Measurements from ENCODE around the gene KISS1.

KISS1 gene

DNA sequence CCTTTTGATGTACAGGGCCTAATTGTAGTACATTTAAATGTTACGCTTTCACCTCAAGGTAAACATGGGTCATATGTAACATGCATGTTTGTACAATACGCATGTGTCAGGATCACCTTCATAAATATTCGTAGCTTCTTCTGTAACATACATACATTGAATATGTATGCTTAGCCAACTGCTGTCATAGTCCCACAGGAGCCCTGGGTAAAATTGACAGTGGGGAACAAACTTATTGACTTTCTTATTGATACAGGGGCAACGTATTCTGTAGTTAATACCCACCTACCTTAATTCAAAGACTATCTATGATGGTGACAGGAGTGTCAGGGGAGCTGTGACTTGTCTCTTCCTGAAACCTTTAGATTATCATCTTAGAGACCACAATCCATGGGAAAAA is 26.4 kb downstream of the KISS1 start:
- DNase-seq, result peak in 1 of 2 experiments; percentile 26
- TF ChIP-seq POLR2A (IDR thresholded peaks at IDR 0.05; ENCODE audit: low read length) (no peak), GATA1 (IDR thresholded peaks at IDR 0.05; ENCODE audit: low read depth, low read length) (no peak)

DNA sequence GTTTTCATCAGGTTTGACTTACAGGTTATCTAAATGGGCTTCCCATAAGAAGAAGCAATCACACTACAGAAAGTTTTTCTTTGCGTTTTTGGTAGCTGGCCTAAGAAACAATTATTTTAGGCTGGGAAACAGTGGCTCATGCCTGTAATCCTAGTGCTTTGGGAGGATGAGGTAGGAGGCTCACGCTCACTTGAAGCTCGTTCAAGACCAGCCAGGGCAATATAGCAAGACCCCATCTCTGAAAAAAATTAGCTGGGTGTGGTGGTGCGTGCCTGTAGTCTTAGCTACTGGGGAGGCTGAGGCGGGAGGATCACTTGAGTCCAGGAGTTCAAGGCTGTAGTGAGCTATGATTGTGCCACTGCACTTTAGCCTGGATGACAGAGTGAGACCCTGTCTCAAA is 28.6 kb downstream of the KISS1 start:
- no peak for TF ChIP-seq POLR2A (IDR thresholded peaks at IDR 0.05; ENCODE audit: low read length)
- no peak for TF ChIP-seq GATA1 (IDR thresholded peaks at IDR 0.05; ENCODE audit: low read depth, low read length)
- no peak for DNase-seq

DNA sequence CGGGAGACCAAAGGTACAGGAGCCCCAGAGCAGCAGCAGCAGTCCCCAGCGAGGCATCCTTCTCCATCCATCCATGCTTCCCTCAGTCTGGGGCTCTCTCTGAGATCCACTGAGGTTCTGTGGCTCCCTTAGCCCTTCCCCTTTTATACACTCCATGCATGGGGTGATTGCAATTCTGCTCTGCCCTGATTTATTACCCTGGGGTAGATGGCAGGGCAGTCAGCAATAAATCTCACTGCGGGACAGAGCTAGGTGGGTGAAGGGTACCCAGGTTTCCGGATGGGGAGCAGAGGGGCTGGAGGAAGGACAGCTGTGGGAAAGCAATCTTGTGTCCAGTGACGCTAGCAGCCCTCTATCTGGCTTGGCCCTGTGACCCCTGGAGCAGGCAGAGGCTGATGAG is 30.1 kb downstream of the KISS1 start, which contains the start of gene REN:
TSS of gene REN (minus strand) at position 119 of the 400 bp plus-strand sequence. CDS start at position 75, 44 bp downstream.
- no peak for DNase-seq
- TF ChIP-seq POLR2A (IDR thresholded peaks at IDR 0.05; ENCODE audit: low read length), result no peak
- TF ChIP-seq GATA1 (IDR thresholded peaks at IDR 0.05; ENCODE audit: low read depth, low read length), result no peak

DNA sequence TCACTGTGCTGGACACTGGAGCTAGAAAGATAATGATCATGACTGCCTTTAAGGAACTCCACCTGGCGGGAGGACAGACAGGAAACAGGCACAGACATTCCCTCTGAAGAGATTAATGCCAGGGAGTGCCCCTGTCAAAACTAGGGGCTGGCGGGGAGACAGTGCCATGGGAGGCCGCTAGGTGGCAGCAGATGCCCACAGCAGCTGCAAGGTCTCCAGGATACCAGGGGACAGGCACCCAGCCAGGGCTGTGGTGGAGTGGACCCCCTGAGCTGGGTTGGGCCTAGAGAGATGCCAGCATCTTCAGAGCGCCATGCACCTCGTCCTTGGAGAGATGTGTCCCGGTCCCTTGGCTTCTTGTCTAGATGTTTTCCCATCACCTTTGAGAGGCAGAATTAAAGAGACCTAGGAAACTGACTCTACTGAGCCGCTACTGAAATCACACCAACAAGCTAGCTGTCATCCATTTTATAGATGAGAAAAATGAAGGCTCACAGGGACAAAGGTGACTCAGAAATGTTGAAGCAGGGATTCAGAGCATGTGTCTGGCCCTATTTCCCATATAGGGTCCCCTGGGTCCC is 33.7 kb downstream of the KISS1 start:
- TF ChIP-seq GATA1 (IDR thresholded peaks at IDR 0.05; ENCODE audit: low read depth, low read length) (no peak), POLR2A (IDR thresholded peaks at IDR 0.05; ENCODE audit: low read length) (no peak)
- DNase-seq, result peak; percentile 61 to 82

DNA sequence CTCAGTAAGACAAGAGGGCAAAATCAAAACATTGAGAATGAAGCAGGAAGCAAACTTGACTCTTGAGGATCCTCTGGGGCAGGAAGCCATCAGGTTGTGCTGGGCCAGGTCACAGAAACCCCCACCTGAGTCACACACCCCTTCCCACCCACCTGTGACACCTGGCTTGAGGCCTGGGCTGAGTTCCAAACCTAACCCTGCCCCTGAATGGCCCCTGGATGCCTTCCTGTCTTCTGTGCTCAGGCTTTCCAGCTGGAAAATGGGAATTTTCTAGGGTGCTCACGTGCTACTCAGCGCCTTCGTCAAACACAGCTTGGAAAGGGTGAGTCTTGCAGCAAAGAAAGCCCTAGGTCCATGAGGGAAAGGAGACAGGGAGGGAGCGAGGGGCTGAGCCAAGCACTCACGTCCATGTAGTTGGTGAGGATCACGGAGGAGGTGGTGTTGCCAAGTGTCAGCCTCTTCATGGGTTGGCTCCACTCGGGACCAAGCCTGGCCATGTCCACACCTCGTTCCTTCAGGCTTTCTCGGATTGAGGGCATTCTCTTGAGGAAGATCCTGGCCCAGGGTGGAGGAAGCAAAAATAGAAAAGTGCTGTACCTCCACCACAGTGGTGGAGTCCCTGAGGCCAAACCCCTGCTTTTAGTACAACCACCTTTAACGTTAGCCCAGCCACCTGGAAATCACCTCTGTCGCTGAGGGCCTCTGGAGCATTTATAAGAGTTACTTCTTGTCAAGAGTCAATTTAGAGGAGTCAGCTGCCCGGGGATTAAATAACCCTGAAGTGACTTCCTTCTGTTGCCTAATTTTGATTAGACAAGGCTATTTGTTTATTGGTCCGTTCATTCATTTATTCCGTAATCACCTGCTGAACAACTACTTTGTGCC is 34.4 kb downstream of the KISS1 start:
- DNase-seq, result no peak
- TF ChIP-seq GATA1 (IDR thresholded peaks at IDR 0.05; ENCODE audit: low read depth, low read length), result no peak
- no peak for TF ChIP-seq POLR2A (IDR thresholded peaks at IDR 0.05; ENCODE audit: low read length)

DNA sequence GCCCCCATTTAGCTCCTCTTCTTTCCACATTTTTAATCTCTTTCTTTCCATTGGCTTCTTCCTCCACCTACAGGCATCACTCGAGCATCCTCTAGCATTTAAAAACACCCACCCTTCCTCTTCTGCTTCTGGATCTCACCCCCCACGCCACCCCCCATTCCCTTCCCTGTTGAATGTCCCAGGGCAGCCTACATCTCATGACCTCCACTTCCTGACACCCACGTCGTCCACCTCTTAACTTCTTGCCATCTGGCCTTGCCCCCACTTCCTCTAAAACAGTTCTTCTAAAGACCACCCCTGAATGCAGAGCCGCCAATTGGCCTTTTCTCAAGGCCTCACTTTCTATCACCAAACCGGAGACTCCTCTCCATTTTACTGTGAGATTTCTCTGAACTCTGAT is 38.3 kb downstream of the KISS1 start:
- TF ChIP-seq POLR2A (IDR thresholded peaks at IDR 0.05; ENCODE audit: low read length) (no peak), GATA1 (IDR thresholded peaks at IDR 0.05; ENCODE audit: low read depth, low read length) (no peak)
- no peak for DNase-seq

DNA sequence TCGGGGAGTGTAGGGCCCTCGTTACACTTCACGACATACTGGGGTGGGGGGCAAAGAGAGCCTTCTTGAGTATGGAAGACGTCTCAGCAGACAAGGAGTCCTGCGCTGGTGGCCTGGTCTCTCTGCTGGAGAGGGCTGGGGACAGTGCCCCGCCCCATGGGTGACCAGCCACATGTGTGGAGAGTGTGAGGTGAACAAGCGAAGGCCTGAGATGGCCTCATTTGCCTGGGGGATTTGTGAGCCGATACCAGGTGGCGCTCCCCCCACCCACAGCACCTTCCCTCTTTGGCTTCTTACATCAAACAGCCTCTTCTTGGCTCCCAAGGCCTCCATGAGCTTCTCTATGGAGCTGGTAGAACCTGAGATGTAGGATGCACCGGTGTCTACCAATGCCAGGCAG is 40.4 kb downstream of the KISS1 start:
- TF ChIP-seq GATA1 (IDR thresholded peaks at IDR 0.05; ENCODE audit: low read depth, low read length) (no peak), POLR2A (IDR thresholded peaks at IDR 0.05; ENCODE audit: low read length) (no peak)
- no peak for DNase-seq

DNA sequence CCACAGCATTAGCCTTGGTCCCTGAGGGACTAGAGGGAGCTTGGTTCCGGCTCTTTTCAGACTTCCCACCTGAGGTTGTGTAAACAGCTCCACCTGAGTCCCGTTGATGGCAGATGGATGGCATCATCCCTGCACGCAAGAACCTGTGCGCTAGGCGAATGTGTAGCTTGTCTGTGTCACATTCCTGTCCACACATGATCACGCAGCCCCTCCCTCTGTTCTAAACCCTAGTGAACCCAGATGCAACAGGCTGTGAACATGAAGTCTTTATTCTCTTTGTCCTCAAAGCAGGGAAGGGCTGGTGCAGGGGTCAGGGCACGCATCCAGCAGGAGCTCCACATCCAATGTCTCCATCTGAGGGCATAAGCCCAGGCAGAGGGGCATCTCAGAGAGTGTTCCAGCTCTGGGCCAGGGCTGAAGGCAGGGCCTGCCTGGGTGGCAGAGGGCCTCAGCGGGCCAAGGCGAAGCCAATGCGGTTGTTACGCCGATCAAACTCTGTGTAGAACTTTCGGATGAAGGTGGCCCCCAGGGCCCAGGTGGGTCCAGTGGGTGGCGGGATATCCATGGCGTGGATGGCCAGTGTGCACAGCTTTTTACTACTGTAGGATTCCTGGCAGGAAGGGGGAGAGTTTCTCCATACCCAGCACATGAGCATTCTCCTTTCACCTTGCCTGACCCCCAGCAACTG is 41.6 kb downstream of the KISS1 start:
- TF ChIP-seq GATA1 (IDR thresholded peaks at IDR 0.05; ENCODE audit: low read depth, low read length) (no peak), POLR2A (IDR thresholded peaks at IDR 0.05; ENCODE audit: low read length) (no peak)
- no peak for DNase-seq

DNA sequence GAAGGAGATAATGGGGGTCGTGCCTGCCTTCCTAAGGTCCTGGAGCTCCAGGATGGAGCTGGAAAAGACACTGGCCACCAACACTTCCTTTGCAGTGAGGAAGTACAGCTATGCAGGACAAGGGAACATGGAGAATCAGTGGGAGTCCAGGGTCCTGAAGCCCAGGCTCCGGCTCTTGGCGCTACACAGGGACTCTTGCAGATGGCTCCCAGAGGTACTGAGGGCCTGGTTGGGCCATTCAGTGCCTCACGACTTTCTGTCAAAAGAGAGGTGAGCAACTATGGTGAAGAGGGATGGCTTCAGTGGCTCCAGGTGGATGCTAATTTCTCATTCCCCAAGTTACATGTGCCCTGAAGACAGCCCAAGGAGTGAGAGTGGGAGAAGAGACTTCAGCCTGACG is 42.6 kb downstream of the KISS1 start:
- DNase-seq, result no peak
- no peak for TF ChIP-seq POLR2A (IDR thresholded peaks at IDR 0.05; ENCODE audit: low read length)
- TF ChIP-seq GATA1 (IDR thresholded peaks at IDR 0.05; ENCODE audit: low read depth, low read length), result no peak

DNA sequence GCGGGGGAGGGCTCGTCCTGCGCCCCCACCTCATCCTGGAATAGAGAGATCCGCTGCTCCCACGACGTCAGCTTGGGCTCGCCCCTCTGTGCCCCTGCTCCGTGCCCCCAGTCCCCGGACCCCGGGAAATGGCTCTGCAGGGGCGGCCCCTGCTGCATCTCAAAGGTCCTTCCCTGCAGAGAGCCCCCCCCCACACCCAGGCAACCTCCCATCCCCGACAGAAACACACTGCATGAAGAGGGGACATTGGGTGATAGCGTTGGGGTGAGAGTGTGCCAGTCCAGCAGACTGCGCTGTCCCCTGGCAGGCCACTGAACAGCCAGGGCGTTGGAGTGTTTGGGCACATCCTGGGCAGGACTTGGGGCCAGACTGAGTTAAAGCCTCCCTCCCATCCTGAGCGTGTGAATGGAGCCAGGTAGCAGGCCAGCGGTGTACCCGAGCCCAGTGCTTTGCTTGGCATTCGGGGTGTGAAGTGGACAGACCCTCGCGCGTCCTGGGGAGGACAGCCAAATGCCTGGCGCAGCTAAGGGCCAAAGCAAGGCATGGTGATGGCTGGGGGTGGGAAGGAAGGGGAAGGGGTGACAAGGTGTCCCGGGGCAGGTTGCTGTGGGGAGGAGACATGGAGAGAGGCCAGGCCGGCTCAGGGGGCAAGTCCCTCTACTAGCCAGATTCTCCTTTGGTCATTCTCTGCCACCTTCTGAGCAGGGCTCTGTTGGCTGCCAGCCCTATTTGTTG is 43.8 kb downstream of the KISS1 start:
- DNase-seq, result no peak
- no peak for TF ChIP-seq POLR2A (IDR thresholded peaks at IDR 0.05; ENCODE audit: low read length)
- TF ChIP-seq GATA1 (IDR thresholded peaks at IDR 0.05; ENCODE audit: low read depth, low read length), result no peak

DNA sequence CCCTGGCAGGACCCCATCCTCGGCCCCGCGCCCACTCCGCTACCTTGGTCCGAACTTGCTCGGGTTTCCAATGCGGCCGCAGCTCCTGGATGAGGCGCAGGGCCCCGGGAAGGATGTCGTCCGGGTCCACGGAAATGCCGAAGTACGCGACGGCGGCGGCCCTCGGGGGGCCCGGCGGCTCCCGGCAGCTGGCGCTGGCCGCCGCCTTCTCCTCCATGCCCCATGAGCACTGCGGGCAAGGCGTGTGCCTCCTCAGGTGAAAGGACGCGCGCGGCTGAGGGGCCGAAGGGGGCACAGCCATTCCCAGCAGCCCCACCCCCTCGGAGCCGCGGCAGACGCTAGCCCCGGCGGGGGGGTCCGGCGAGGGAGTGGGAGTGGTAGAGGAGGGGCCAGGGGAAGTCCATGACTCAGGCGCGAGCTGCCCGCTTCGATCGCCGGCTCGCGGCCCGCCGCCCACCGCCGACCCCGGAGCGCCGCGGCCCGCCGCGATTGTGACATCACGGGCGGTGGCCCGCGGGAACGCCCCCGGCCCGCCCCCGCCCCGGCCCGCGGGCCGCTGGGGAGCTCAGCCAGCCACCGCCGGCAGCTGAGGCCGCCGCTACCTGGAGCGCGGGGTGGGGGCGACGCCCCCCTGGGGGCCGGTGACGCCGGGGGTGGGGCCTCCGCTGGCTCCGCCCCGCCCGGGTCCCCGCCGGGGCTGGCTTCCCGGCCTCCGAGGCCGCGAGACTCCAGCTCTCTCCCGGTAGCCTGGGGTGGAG is 44.6 kb downstream of the KISS1 start, which contains the start of gene ETNK2:
TSS of gene ETNK2 (minus strand) at position 493 of the 758 bp plus-strand sequence. CDS start at position 301, 192 bp downstream.
- DNase-seq, result peak in 1 of 2 experiments; percentile 25
- TF ChIP-seq POLR2A (IDR thresholded peaks at IDR 0.05; ENCODE audit: low read length), result no peak
- TF ChIP-seq GATA1 (IDR thresholded peaks at IDR 0.05; ENCODE audit: low read depth, low read length), result no peak

DNA sequence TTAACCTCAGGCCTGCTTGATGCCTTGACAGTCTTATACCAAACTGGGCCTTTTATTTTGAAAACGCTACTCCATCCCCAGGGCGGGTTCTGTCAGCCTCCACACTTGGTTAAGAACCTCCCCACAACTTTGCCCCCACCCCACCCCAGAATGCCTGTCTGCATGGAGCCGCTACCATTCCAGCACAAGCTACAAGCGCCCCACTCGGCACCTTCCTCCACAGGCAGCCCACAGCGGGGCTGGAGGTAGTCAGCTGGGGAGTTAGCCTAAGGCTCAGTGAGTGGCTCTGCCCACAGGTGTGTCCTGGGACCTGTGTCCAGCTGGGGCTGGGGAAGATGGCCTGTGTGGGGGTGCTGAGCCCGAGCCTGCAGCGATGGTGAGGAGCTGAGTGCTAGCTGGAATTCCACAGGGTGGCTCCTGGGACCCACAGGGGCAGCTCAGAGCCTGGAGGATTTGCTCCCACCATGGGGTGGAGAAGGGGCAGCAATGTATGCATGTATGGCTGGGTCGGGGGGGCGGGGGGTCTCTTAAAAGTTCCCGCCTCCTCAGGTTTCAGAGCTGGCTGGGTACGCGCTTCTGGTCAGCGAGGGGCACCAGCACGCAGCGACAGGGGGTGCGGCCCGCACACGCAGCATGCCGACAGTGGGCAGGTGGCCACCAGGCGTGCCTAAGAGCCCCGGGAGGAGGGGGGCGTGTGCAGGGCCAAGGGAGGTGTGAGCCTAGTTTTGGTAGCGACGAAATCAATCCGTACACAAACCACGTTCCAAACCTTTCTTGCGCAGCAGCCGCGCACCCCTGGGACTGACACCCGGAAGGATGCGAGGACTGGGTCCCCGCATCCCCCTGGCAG is 45.4 kb downstream of the KISS1 start:
- TF ChIP-seq GATA1 (IDR thresholded peaks at IDR 0.05; ENCODE audit: low read depth, low read length) (no peak), POLR2A (IDR thresholded peaks at IDR 0.05; ENCODE audit: low read length) (no peak)
- DNase-seq, result no peak
